Stimulated activated CD8-positive, alpha-beta memory T cell treated with anti-CD3 and anti-CD28 coated beads, Interleukin-4, amount 100 ng/mL, for 1 hour (primary cell): ENCODE data around the gene AGER.
A peak's percentile ranks its signal among the peaks of the same experiment; 100 is the strongest.
"Not testable (repeated sequence)": the region's sequence is repeated elsewhere in the genome, so short reads cannot be mapped to it uniquely, and the experiment has no call there.

Experiments used
- DNase-seq, 2 donors: peaks; one replicate each; pipeline ENCODE4 v3.0.0-alpha.2; 2020; ENCODE audit warnings: low read depth in 2 of 2, low spot score in 1 of 2

AGER gene

GRCh38 chr6:32151181-32151862 lies 32.7 kb downstream of the AGER start:
- DNase-seq: no peak

GRCh38 chr6:32149932-32150870 lies 33.9 kb downstream of the AGER start:
- DNase-seq: no peak

DNA sequence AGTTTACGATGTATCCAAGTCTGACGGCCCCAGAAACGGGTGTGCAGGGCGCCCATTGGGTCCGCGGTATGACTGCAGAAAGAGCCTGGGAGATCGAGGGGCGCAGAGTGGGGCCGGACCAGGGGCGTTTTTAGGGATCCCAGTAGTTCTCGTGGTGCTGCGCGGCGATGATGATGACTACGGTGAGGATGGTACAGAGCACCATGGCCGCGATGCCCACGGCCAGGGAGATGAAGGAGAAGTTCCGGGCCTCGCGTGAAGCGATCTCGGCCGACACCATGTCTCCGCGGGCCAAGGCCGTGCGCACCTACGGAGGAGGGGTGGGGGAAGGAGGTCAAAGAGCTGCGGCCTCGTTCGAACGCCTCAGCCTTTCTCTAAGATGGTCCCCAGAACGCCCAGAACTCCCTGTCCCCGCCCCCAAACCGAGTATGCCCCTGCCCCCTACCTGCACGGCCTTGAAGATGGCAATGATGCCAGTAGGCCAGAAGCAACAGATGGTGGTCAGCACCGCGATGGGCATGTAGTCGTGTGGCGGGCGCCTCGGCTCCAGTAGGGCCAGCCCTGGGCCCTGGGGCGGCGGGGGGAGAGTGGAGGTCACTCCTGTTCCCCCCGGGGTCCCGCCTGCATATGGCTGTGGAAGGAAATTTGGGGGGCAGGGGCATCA lies 34.8 kb downstream of the AGER start:
- no peak for DNase-seq

DNA sequence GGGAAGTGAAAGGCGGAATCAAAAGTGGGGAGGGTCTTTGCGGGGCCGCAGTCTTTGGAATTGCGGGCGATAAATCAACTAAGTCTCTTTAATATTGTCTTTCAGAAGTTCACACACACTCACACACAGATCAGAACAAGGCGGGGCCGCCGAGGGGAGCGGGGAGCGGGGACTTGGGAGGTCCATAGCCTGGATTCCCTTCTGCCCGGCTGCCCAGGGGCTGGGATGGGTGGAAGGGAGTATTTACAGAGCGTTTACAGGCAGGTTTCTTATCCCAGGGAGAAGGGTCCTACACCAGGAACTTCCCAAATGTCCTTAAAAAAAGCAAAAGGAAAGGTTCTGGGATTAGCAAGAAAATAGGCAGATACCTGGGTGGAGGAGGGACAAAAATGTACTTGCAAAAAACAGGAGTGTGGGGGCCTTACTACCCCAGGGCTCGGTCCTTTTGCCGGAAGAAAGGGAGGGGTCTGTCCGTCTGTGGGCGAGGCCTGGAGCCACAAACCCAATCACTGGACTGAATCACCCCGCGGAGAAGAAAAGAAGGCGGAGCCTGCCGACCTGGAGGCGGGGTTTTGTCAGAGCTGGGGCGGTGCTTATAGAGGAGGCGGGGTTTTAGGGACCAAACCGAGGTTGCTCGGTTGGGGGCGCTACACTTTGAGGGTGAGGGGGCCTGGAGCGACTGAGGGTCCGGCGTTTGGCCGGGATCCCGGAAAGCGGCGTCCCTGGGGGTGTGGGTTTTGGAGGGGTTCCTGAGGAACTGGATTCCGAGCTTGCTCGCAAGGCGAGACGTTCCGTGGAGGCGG lies 35.6 kb downstream of the AGER start:
- DNase-seq: peak in 1 of 2 donors; percentile 36

DNA sequence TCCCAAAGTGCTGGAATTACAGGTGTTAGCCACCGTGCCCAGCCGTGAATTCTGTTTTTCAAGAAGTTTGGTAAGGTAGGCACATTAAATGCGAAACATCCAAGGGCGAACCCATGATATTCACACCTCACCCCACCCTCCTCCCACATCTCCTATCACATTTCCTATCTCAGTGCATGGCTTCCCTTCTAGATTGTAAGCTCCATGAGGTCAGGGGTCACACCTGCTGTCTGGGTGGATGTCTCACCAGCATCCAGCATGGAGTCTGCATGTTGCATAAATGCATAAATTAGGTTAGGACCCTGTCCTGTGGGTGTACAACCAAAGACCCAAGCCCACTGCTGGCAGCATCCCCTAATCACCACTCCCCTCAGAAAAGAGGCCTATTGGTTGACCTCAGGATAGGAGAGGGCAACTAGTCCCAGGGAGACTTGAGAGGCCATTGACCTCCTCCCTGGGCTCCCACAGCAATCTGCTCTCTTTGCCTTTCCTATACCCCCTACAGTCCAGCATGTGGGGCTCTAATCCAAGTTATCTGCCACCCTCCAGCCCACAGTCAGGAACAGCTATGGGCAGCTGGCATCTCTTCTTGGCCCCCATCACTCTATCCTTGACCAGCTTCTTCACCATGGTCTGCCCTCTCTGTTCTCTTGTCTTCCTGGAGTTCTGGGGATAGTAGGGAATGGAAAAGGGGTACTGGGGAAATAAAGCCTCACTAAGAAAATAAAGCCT lies 36.5 kb downstream of the AGER start:
- no peak for DNase-seq

GRCh38 chr6:32146687-32147086 lies 37.4 kb downstream of the AGER start:
- no peak for DNase-seq

- DNase-seq: no peak
Observed at GRCh38 chr6:32146287-32146686, 37.8 kb downstream of the AGER start.

DNA sequence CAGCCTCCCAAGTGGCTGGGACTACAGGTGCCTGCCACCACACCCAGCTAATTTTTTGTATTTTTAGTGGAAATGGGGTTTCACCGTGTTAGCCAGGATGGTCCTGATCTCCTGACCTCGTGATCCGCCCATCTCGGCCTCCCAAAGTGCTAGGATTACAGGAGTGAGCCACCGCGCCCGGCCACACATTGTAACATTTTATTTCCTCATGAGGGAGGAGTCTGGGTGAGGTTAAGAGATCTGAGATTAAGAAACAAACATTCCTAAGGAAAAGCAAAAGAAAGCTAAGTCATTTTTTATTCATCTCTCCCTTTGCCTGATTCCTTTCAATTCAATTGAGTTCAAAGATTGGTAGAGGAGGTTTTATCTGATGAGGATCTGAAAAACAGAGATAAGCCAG lies 39.8 kb downstream of the AGER start:
- DNase-seq: not testable (repeated sequence)

- no peak for DNase-seq
Observed at GRCh38 chr6:32140420-32141046, 43.5 kb downstream of the AGER start.

DNA sequence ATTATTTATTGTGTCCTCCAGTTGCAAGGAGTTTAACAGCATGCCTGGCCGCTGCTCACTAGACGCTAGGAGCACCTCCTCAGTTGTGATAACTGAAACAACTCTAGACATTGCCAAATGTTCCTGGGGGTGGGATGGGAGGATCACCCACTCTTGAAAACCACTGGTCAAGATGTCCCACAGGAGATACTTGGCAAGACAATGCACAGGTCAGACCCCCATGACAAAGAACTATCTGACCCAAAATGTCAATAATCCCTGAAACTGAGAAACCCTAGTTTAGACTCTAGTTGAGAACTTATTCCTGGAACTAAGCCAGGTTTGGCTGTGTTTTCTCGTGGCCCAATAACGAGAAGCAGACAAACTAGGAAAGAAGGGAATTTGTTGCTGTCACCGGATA lies 44.5 kb downstream of the AGER start:
- no peak for DNase-seq

- no peak for DNase-seq
Observed at GRCh38 chr6:32137454-32137853, 46.6 kb downstream of the AGER start.

DNA sequence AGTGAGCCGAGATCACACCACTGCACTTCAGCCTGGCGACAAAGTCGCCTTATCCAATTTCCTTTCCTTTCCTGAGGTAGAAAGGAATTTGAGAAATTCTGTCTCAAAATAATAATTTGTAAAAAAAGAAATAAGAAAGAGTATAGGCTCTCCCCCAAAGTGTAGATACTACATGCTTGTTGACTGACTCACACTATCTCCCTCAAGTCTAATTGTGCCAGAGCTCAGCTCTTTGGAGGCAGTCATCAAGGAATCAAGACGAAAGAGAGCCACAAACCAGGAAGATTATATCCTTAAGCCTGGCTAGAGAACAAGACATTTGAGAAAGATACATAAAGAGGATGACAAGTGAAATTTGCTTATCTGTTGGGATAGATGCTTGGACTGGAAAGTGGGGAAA lies 50.3 kb downstream of the AGER start:
- DNase-seq: no peak

DNA sequence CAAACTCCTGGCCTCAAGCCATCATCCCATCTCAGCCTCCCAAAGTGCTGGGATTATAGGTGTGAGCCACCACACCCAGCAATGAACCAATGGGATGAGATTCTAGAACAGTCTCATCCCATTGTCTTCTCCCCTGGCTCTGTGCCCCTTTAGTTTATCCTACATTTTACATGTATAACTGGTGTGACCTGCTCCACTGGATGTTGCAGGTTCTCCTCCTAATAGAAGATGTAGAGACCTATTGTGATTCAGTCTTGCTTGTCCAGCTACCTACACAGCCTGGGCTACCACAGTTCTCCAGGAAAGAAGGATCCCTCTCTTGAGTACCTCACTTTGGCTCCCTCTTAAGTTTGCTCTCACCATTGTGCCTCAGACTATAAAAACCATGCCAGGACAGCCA lies 51.9 kb downstream of the AGER start:
- no peak for DNase-seq

DNA sequence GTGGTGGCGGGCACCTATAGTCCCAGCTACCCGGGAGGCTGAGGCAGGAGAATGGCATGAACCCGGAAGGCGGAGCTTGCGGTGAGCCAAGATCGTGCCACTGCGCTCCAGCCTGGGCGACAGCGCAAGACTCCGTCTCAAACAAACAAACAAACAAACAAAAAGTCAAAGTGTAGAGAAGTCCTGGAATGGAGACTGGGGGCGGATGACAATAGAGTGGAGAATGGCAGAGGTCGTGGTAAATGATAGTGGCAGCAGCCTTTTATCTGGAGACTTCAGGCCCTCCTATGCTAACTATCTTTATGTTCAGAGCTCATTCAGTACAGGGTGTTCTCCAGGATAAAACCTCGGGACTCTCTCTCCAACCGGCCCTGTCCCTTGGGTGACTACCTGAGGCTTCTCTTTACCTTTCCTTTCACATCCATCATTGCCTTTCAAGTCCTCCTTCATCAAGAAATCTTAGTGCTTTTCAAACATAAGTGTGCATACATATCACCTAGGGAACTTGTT lies 52.6 kb downstream of the AGER start:
- no peak for DNase-seq
